ENCODE data around the gene ULK4.
"Not testable (repeated sequence)": the region's sequence is repeated elsewhere in the genome, so short reads cannot be mapped to it uniquely, and the experiment has no call there.

The ULK4 gene

DNA sequence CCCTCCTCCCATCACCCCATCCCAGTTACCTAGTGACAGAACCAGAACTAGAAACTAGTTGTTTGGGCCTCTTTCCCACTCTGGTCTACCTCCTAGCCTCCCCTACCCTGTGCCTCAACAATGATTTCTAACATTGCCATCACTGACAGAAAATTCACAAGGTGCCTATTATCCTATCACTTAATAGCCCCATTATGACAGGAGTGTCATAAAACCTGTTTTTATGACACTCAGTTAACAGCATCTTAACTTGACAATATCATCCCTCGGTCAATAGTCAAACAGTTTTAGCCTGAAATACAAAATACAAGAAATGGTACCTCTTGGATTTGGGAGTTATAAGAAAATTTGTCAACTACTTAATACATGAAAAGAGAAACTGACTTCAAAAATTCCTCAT is 46.5 kb downstream of the ULK4 start:
- no peak for ATAC-seq
- H3K36me3 Mint-ChIP-seq = peaks cover 30% of the 10 kb centered on the region
- H3K4me1 Mint-ChIP-seq = no peaks in the 10 kb centered on the region
- H3K4me3 Mint-ChIP-seq = no peak overlapping the region
- H3K27me3 Mint-ChIP-seq = no peaks in the 10 kb centered on the region
- no peaks in the 10 kb centered on the region for H3K9me3 Mint-ChIP-seq
- H3K27ac Mint-ChIP-seq = no peak overlapping the region

DNA sequence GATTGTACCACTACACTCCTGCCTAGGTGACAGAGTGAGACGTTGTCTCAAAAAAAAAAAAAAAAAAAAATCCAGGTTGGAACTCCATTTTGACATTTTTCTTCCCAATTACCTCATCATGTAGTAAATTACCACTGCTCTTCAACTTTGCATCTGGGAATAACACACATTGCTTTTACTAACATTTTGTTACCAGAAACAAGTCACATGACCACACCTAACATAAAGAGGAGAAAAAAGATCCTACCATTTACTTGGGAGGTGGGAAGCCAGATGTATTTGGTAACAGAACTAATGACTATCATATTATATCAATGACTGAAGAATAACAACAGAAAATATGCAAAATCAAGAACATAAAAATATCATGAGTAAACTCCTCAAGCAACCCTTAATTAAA is 49.6 kb downstream of the ULK4 start:
- Mint-ChIP-seq H3K4me3 (no peak overlapping the region), H3K9me3 (no peaks in the 10 kb centered on the region), H3K27ac (no peak overlapping the region), H3K36me3 (peaks cover 23% of the 10 kb centered on the region), H3K27me3 (no peaks in the 10 kb centered on the region), H3K4me1 (no peaks in the 10 kb centered on the region)
- ATAC-seq = no peak

DNA sequence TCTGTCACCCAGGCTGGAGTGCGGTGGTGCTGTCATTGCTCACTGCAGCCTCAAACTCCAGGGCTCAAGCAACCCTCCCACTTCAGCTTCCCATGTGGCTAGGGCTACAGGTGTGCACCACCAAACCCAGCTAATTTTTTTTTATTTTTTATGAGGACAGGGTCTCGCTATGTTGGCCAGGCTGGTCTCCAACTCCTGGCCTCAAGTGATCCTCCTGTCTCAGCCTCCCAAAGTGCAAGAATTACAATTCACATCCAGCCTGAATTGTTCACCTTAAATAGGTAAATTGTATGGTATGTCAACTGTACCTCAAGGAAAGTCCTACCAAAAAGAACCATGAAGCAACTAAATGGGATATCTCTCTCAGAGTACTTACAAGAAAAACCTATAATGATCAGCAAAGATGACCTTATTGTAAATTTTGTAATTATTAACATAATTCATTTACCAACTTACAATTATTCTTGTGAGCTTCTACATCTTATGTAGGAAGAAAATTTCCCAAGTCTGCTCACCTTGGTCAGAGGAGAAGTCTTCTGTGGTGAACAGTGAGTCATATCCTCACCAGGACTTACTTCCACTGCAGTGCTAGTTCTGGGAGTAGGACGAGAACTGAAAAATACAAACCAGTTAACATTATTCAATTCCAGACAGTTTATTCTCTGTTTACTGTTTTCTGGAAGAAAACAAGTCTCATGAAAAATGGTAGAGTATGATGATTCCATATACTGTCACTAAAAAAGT is 54.4 kb downstream of the ULK4 start:
- H3K4me1 Mint-ChIP-seq = no peaks in the 10 kb centered on the region
- no peak overlapping the region for H3K27ac Mint-ChIP-seq
- no peaks in the 10 kb centered on the region for H3K9me3 Mint-ChIP-seq
- no peak for ATAC-seq
- peaks cover 50% of the 10 kb centered on the region for H3K36me3 Mint-ChIP-seq
- no peaks in the 10 kb centered on the region for H3K27me3 Mint-ChIP-seq
- no peak overlapping the region for H3K4me3 Mint-ChIP-seq

DNA sequence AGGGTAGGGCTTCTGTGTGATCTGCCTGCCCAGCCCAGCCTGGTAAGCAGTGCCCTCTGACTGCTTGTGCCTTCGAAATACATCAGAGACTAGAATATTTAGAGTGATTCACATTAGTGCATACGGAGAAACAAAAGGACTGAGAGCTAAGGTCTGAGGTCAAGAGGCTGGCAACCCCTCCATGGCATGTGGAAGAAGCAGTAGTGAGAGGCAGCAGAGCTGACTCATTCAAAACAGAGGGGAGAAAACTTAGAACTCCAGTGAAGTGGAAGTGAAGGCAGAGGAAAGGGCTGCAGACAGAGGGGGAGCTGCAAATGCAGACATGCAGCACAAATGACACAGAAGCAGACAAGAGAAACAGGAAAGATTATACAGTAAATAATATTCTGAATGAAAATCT is 61.6 kb downstream of the ULK4 start:
- ATAC-seq = no peak
- Mint-ChIP-seq H3K4me3 (no peak overlapping the region), H3K9me3 (no peaks in the 10 kb centered on the region), H3K4me1 (no peaks in the 10 kb centered on the region), H3K27ac (no peak overlapping the region), H3K36me3 (peaks cover 30% of the 10 kb centered on the region), H3K27me3 (no peaks in the 10 kb centered on the region)

DNA sequence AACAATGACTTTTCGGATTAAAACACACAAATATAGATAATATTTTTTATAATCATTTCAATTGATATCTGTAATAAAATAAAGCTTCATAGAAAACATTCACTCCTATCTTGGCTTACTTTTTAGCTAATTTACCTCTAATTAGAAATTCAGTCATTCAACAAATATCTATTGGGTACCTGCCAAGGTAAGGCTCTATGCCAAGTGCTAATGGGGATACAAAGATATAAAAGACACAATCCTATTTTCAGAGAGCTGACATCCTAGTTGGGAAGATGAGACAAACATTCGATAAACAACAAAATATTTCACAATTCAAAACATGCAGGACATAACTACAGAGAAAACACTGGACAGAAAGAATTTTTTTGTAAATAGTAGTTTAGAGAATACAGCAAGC is 63.3 kb downstream of the ULK4 start:
- peaks cover 25% of the 10 kb centered on the region for H3K36me3 Mint-ChIP-seq
- H3K27ac Mint-ChIP-seq = no peak overlapping the region
- no peak overlapping the region for H3K4me3 Mint-ChIP-seq
- no peaks in the 10 kb centered on the region for H3K9me3 Mint-ChIP-seq
- no peaks in the 10 kb centered on the region for H3K27me3 Mint-ChIP-seq
- ATAC-seq = no peak
- no peaks in the 10 kb centered on the region for H3K4me1 Mint-ChIP-seq

DNA sequence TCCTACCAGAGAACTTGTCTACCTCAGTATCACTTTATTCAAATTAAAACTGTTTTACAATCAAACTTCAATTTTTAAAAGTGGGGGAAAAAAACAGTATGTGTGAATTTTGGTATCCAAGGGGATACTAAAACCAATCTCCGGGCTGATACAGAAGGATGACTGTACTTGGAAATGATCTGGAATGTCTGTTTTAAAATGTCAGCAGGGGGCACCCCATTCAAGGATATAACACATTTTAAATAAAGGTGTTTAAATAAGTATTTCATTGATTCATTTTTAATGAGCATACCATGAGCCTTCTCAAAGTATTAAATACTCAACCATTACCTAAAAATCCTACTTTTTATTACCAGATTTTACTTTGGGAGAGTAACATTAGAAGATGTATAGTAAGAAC is 67.9 kb downstream of the ULK4 start:
- peaks cover 41% of the 10 kb centered on the region for H3K36me3 Mint-ChIP-seq
- no peak for ATAC-seq
- peaks cover 14% of the 10 kb centered on the region for H3K9me3 Mint-ChIP-seq
- no peaks in the 10 kb centered on the region for H3K27me3 Mint-ChIP-seq
- H3K4me1 Mint-ChIP-seq = no peaks in the 10 kb centered on the region
- no peak overlapping the region for H3K4me3 Mint-ChIP-seq
- H3K27ac Mint-ChIP-seq = no peak overlapping the region

DNA sequence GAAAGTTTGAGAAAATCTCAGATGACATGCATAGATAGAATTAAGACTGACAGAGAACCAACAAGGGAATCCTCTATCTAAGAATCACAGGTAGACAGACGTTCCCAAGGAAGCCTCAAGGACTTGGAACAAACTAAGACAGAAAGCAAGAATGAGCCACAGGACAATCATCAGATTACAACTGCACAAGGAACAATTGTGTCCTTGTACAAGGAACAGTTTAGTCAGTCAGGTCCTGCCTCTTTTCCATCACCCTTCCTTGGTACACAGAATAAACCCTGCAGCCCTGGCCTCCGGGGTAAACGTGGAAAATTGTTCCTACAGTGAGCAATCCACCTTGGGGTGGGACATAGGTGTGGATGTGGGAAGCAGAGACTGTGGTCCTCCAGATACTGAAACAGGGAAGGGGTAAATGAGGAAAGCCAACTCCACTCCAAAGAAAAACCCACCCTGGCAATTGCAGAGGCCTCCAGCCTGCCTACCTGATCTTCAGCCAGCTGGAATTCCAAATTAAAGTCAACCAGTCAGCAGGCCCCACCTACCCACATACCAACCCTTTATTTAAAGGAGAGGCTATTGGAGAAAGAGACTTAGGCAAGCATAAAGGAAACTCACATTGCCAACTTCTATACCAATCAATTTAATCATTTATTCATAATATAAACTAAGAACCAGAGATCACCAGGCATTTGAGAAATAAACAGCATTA is 73.4 kb downstream of the ULK4 start:
- no peak overlapping the region for H3K4me3 Mint-ChIP-seq
- peaks cover 14% of the 10 kb centered on the region for H3K9me3 Mint-ChIP-seq
- H3K27ac Mint-ChIP-seq = no peak overlapping the region
- H3K27me3 Mint-ChIP-seq = no peaks in the 10 kb centered on the region
- ATAC-seq = no peak
- peaks cover 30% of the 10 kb centered on the region for H3K36me3 Mint-ChIP-seq
- H3K4me1 Mint-ChIP-seq = no peaks in the 10 kb centered on the region

DNA sequence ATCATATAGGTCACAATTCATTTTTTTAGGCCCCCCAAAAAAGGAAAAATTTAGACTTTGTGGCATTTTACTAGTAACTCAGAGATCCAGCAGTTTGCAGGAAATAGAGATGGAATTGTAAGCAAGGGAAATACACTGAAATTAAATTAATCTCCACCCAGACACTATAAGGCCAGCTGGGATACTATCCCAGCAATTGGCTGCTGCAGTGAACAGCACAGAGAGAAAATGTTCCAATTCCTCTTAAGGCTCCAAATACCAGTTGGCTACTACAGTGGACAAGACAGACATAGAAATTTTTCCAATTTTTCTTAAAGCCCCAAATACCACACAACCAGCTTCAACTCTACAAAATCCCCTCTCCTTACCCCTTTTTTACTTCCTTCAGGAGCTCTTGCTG is 78.9 kb downstream of the ULK4 start:
- H3K36me3 Mint-ChIP-seq = no peaks in the 10 kb centered on the region
- no peaks in the 10 kb centered on the region for H3K4me1 Mint-ChIP-seq
- H3K4me3 Mint-ChIP-seq = no peak overlapping the region
- no peaks in the 10 kb centered on the region for H3K27me3 Mint-ChIP-seq
- H3K27ac Mint-ChIP-seq = no peak overlapping the region
- no peaks in the 10 kb centered on the region for H3K9me3 Mint-ChIP-seq
- ATAC-seq = no peak

DNA sequence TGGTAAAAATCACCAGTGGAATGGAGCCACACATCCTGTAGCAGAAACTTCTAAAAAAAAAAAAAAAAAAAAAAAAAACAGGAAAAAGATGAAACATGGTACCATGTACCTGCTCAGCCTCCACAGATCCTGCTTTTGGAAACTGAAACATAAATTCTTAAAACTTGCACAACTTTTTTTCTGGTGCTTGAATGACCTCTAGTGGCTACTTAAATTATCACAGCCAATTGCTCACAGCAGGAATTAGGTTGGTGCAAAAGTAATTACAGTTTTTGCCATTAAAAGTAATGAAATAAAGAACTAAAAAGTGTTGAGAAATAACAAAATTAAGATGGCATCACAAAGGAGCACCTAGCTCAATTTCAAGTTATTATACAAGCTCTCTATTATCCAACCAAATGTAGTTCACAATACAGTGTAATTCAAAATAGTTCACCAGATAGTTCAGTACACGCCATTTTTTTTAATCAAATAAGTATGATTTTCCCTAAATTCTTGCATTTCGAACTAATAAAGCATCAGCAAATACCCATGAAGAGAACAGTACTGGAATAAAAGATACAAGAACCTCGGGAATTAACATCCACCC is 80.6 kb downstream of the ULK4 start:
- Mint-ChIP-seq H3K4me1 (no peaks in the 10 kb centered on the region), H3K4me3 (no peak overlapping the region), H3K9me3 (no peaks in the 10 kb centered on the region), H3K27ac (no peak overlapping the region), H3K36me3 (no peaks in the 10 kb centered on the region), H3K27me3 (no peaks in the 10 kb centered on the region)
- no peak for ATAC-seq

DNA sequence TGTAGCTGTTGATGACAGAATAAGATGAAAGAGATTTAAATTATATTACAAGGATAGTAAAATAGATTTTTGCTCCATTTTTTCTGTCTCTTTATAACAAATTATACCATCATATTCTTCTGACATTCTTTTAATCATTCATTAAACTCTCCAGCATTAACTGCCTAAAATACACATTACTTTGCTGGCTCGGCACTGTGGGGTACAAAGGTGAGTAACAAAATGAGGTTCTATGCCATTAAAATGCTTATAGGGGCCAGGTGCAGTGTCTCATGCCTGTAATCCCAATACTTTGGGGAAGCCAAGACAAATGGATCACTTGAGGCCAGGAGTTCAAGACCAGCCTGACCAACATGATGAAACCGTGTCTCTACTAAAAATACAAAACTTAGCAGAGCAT is 81.5 kb downstream of the ULK4 start:
- Mint-ChIP-seq H3K36me3 (peaks cover 5% of the 10 kb centered on the region), H3K9me3 (no peaks in the 10 kb centered on the region), H3K27ac (no peak overlapping the region), H3K4me1 (no peaks in the 10 kb centered on the region), H3K27me3 (no peaks in the 10 kb centered on the region), H3K4me3 (no peak overlapping the region)
- ATAC-seq = no peak

DNA sequence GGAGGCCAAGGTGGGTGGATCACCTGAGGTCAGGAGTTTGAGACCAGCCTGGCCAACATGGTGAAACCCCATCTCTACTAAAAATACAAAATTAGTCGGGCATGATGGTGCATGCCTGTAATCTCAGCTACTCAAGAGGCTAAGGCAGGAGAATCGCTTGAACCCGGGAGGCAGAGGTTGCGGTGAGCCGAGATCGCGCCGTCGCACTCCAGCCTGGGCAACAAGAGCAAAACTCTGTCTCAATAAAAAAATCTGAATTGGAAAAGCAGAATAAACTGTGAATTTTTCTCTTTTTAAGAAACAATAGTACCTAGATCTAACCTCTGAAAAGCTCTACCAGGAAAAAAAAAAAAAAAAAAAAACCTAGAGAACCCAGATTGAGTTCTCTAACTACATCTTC is 84.2 kb downstream of the ULK4 start:
- H3K4me3 Mint-ChIP-seq, H3K27ac Mint-ChIP-seq, H3K4me1 Mint-ChIP-seq, H3K9me3 Mint-ChIP-seq, ATAC-seq, H3K27me3 Mint-ChIP-seq: not testable (repeated sequence)
- H3K36me3 Mint-ChIP-seq = peaks cover 12% of the 10 kb centered on the region

DNA sequence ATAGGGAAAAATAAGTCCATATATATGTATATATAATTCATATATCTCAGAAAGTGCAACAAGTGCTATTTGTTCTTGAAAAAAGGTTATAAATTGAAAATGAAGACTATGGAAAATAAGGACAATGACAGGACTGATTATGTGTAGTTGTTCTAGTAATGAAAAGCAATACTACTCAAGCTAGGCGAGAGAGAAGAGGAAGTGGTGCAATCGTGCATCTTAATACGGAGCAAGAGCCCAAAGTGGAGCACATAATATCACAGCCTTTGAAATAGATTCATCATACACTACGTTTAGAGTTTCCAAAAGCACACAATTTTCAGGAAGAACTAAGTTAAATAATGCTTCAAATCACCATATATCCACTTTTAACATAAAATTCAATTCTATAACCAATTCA is 87.9 kb downstream of the ULK4 start:
- Mint-ChIP-seq H3K4me3 (no peak overlapping the region), H3K9me3 (no peaks in the 10 kb centered on the region), H3K27ac (no peak overlapping the region), H3K36me3 (peaks cover 41% of the 10 kb centered on the region), H3K27me3 (no peaks in the 10 kb centered on the region), H3K4me1 (no peaks in the 10 kb centered on the region)
- ATAC-seq = no peak

DNA sequence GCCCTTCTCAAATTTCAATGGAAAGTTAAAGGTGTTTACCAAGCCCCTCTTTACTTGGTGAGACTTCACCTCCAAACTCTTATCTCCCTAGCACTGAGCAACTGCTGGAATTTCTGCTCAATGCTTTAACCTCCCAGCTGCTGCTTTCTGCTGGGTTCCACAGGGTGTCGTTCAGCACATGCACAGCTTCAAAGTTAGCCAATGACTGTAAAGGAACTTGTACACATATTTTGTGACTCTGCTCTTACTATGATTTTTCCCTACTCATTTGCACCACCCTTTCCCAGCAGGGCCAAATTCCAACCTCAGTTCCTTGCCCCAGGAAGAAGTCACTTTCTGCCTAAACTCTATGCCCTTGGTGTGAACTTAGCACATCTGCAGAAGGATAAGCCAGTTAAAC is 89.7 kb downstream of the ULK4 start:
- ATAC-seq = no peak
- H3K27me3 Mint-ChIP-seq = no peaks in the 10 kb centered on the region

DNA sequence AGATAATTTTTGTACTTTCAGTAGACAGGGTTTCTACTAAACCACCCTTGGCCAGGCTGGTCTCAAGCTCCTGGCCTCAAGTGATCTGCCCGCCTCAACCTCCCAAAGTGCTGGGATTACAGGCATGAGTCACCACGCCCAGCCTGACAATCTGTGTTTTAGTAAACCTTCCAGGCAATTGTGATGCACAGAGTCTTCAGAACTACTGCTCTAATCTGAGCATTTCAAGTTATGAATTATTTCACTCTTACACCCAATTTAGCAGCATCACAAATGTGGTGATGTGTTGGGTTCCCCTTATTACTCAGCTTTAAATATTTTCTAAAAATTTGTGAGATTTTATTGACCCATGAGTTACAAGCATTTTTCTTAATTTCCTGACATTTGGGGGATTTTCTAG is 94.4 kb downstream of the ULK4 start:
- Mint-ChIP-seq H3K36me3 (peaks cover 44% of the 10 kb centered on the region), H3K4me3 (no peak overlapping the region), H3K27ac (no peak overlapping the region), H3K27me3 (no peaks in the 10 kb centered on the region), H3K4me1 (no peaks in the 10 kb centered on the region), H3K9me3 (peaks cover 3% of the 10 kb centered on the region)
- ATAC-seq = no peak

More for the DNA sequence above, 89.7 kb downstream of the ULK4 start:
- Mint-ChIP-seq H3K36me3 (peaks cover 41% of the 10 kb centered on the region), H3K4me1 (no peaks in the 10 kb centered on the region), H3K9me3 (no peaks in the 10 kb centered on the region), H3K27ac (no peak overlapping the region), H3K4me3 (no peak overlapping the region)

DNA sequence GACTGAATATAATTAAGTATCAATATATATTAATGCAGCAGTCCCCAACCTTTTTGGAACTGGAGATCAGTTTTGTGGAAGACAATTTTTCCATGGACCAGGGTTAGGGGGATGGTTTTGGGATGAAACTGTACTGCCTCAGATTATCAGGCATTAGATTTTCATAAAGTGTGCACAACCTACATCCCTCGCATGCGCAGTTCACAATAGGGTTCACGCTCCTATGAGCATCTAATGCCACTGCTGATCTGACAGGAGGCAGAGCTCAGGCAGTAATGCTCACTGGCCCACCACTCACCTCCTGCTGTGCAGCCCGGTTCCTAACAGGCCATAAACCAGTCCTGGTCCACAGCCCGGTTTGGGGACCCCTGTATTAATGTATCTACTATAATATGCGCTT is 95.6 kb downstream of the ULK4 start:
- Mint-ChIP-seq H3K4me1 (no peaks in the 10 kb centered on the region), H3K27ac (no peak overlapping the region), H3K9me3 (peaks cover 3% of the 10 kb centered on the region), H3K27me3 (no peaks in the 10 kb centered on the region), H3K36me3 (peaks cover 41% of the 10 kb centered on the region), H3K4me3 (no peak overlapping the region)
- ATAC-seq = no peak

DNA sequence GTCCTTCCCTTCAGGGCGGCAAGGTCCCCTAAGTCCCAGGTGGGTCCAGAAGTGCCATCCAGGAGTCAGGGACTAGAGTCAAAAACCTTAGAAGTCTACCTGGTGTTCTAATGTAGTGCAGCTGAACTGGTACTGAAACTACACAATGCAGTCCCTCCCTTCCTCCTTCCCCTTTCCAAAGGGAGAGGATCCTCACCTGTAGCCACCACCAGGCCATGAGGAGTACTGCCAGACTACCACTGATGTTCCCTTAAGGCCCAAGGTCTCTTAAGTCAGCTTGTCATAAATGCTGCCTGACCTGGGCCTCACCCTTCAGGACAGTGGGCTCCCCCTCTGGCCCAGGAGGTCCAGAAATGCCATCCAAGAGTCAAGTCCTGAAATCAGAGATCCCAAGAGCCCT is 98.9 kb downstream of the ULK4 start:
- H3K36me3 Mint-ChIP-seq = peaks cover 45% of the 10 kb centered on the region
- H3K9me3 Mint-ChIP-seq = peaks cover 10% of the 10 kb centered on the region
- H3K4me3 Mint-ChIP-seq = no peak overlapping the region
- no peak overlapping the region for H3K27ac Mint-ChIP-seq
- H3K4me1 Mint-ChIP-seq = no peaks in the 10 kb centered on the region
- no peak for ATAC-seq
- H3K27me3 Mint-ChIP-seq = no peaks in the 10 kb centered on the region

All from stimulated activated memory B cell treated with anti-CD40 and anti-IgM and Interleukin-4, amounts not matched to agents 10 μg/mL and 1 μg/mL and 100 μg/mL, for 72 hours (primary cell).